Measurements from ENCODE around the gene GRID1. TPM values are rescaled to one million over a fixed set of nuclear protein-coding genes. Genes with fewer than 3 reads are reported as not detected.

GRID1 gene
- total RNA-seq, 4 donors from 2014 or later, result 0.35 to 10.7 (median 1.3) TPM

DNA sequence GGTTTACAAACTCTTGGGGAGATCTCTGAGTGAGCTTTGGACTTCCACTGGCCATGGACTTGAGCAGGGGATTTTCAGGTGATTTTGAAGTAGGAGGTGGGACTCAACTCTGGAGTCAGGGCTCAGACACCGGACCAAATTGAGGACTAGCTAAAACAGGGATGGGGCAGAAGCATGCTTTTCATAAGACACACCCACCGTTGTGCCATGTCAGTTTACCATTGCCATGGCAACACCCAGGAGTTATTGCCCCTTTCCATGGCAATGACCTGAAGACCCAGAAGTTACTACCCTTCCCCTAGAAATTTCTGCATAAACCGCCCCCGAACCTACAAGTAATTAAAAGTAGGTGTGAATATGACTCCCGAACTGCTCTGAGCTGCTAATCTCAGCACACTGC, 320.7 kb downstream of the GRID1 start:
- TF ChIP-seq, protein P1, sequence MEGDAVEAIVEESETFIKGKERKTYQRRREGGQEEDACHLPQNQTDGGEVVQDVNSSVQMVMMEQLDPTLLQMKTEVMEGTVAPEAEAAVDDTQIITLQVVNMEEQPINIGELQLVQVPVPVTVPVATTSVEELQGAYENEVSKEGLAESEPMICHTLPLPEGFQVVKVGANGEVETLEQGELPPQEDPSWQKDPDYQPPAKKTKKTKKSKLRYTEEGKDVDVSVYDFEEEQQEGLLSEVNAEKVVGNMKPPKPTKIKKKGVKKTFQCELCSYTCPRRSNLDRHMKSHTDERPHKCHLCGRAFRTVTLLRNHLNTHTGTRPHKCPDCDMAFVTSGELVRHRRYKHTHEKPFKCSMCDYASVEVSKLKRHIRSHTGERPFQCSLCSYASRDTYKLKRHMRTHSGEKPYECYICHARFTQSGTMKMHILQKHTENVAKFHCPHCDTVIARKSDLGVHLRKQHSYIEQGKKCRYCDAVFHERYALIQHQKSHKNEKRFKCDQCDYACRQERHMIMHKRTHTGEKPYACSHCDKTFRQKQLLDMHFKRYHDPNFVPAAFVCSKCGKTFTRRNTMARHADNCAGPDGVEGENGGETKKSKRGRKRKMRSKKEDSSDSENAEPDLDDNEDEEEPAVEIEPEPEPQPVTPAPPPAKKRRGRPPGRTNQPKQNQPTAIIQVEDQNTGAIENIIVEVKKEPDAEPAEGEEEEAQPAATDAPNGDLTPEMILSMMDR (IDR thresholded peaks at IDR 0.05), result no peak
- no peak for TF ChIP-seq POLR2A (IDR thresholded peaks at IDR 0.05)
- no peaks in the 10 kb centered on the region for H3K4me1 ChIP-seq
- H3K4me3 ChIP-seq, result no peak overlapping the region
- DNase-seq, result peak in 1 of 3 donors; percentile 10
- H3K36me3 ChIP-seq, result no peaks in the 10 kb centered on the region
- no peak overlapping the region for H3K27ac ChIP-seq
- H3K9me3 ChIP-seq, result no peaks in the 10 kb centered on the region
- H3K27me3 ChIP-seq, result no peaks in the 10 kb centered on the region

DNA sequence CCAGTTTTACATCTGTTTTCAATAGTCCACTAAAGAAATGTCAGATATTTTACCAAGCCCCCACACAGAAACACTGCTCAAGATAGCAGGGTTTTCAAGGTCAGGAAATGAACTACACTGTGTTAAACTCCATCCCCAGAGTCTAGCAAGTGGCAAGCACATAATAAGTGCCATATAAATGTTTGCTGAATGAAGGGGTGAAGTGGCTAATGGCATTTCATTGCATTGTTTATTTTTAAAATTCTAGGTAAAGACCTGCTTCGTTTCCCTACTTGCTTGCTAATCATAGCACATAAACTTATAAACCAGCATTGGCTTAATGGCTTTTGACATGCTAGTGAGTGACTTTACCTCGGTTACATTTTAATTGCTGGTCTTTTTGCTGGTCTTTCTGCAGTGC, 322.6 kb downstream of the GRID1 start:
- no peaks in the 10 kb centered on the region for H3K9me3 ChIP-seq
- TF ChIP-seq, protein P1 (IDR thresholded peaks at IDR 0.05), result no peak
- no peak for TF ChIP-seq POLR2A (IDR thresholded peaks at IDR 0.05)
- H3K4me3 ChIP-seq, result no peak overlapping the region
- H3K4me1 ChIP-seq, result no peaks in the 10 kb centered on the region
- no peaks in the 10 kb centered on the region for H3K36me3 ChIP-seq
- no peak for DNase-seq
- H3K27me3 ChIP-seq, result no peaks in the 10 kb centered on the region
- H3K27ac ChIP-seq, result no peak overlapping the region

- H3K36me3 ChIP-seq, result no peaks in the 10 kb centered on the region
- H3K4me1 ChIP-seq, result no peaks in the 10 kb centered on the region
- H3K9me3 ChIP-seq, result no peaks in the 10 kb centered on the region
- no peaks in the 10 kb centered on the region for H3K27me3 ChIP-seq
- no peak overlapping the region for H3K27ac ChIP-seq
- DNase-seq, result no peak
- H3K4me3 ChIP-seq, result no peak overlapping the region
- no peak for TF ChIP-seq POLR2A (IDR thresholded peaks at IDR 0.05)
- TF ChIP-seq, protein P1 (IDR thresholded peaks at IDR 0.05), result no peak
Observed at GRCh38 chr10:86043236-86043635, 323.4 kb downstream of the GRID1 start.

DNA sequence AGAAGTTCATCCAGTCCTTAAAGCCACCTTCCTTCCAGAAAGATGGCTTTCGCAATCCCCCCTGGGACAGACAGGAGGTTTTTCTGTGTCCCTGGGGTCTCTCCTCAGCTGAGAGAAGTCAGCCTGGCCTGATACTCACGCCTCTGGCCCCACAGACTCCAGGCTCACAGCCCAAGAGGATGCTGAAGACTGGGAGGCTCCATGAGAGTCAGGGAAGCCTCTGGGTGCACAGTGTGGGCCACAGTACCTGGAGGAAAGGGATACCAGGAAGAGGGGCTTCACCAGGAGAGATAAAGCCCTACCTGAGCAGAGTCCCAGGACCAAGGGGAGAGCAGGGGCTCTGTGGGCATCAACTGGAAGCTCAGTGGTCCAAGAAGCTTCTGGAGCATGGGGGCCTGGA, 324.4 kb downstream of the GRID1 start:
- Histone ChIP-seq H3K4me3 (no peak overlapping the region), H3K4me1 (no peaks in the 10 kb centered on the region), H3K27me3 (no peaks in the 10 kb centered on the region), H3K36me3 (no peaks in the 10 kb centered on the region), H3K9me3 (no peaks in the 10 kb centered on the region), H3K27ac (no peak overlapping the region)
- DNase-seq, result no peak
- TF ChIP-seq, protein P1 (IDR thresholded peaks at IDR 0.05), result no peak
- no peak for TF ChIP-seq POLR2A (IDR thresholded peaks at IDR 0.05)

DNA sequence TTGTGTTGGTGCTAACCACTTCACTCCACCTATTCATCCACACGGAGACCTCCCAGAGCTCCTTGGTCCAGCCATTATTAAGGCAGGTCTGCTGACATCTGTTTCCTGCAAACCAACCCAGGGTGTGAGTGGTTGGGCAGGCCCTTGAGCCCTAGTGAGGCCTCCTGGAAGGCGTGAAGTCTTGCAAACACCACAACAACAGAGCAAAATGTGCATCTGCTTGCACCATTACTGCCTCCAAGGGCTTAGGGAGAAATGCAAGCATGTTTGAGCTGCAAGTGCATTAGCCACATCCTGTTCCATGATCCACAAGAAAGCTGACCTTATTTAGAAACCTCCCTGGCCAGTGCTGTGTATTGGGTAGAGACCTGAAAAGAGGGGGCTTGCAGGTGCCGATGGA, 325.5 kb downstream of the GRID1 start:
- DNase-seq, result no peak
- Histone ChIP-seq H3K9me3 (no peaks in the 10 kb centered on the region), H3K36me3 (no peaks in the 10 kb centered on the region), H3K27me3 (no peaks in the 10 kb centered on the region), H3K4me3 (no peak overlapping the region), H3K4me1 (no peaks in the 10 kb centered on the region), H3K27ac (no peak overlapping the region)
- TF ChIP-seq, protein P1 (IDR thresholded peaks at IDR 0.05), result no peak
- TF ChIP-seq POLR2A (IDR thresholded peaks at IDR 0.05), result no peak

- TF ChIP-seq, protein P1 (IDR thresholded peaks at IDR 0.05), result no peak
- TF ChIP-seq POLR2A (IDR thresholded peaks at IDR 0.05), result no peak
- no peak overlapping the region for H3K27ac ChIP-seq
Observed at GRCh38 chr10:86038371-86038770, 328.2 kb downstream of the GRID1 start.

More at GRCh38 chr10:86038371-86038770, 328.2 kb downstream of the GRID1 start:
- H3K4me1 ChIP-seq, result no peaks in the 10 kb centered on the region
- peak in 1 of 3 donors; percentile 15 for DNase-seq
- no peak overlapping the region for H3K4me3 ChIP-seq
- H3K9me3 ChIP-seq, result no peaks in the 10 kb centered on the region
- H3K36me3 ChIP-seq, result no peaks in the 10 kb centered on the region
- H3K27me3 ChIP-seq, result no peaks in the 10 kb centered on the region

All from Peyer's patch (tissue), 4 donors.